Liver (tissue), 9 donors: ENCODE results near the gene FAM219A. TPM values are rescaled to one million over a fixed set of nuclear protein-coding genes. Genes with fewer than 3 reads are reported as not detected.

ENCODE experiments used
- DNase-seq: peaks from one replicate; pipeline ENCODE4 v3.0.0-alpha.2; 2017; ENCODE audit warnings: low spot score
- H3K27ac ChIP-seq, 2 donors: one replicate each; pipeline ENCODE4 v1.7.0; 2013; ENCODE audit warnings: inconsistent platforms in 2 of 2, low read length in 2 of 2, control low read depth in 1 of 2, low read depth in 1 of 2, mild to moderate bottlenecking in 1 of 2
- H3K27me3 ChIP-seq, 4 donors: one replicate each; pipeline versions ENCODE4 v1.6.1 to v1.7.0; 2013; ENCODE audit warnings: low read length in 3 of 4, inconsistent platforms in 1 of 4, mild to moderate bottlenecking in 1 of 4, moderate library complexity in 1 of 4; ENCODE audit not compliant: control insufficient read depth in 4 of 4, insufficient read depth in 4 of 4
- H3K36me3 ChIP-seq, 4 donors: one replicate each; pipeline versions ENCODE4 v1.6.1 to v1.7.0; 2013; ENCODE audit warnings: low read length in 3 of 4, mild to moderate bottlenecking in 3 of 4, low read depth in 1 of 4, moderate library complexity in 1 of 4; ENCODE audit not compliant: control insufficient read depth in 4 of 4, insufficient read depth in 3 of 4
- H3K4me1 ChIP-seq, 4 donors: one replicate each; pipeline versions ENCODE4 v1.6.1 to v1.7.0; 2013; ENCODE audit warnings: low read length in 3 of 4, mild to moderate bottlenecking in 3 of 4, moderate library complexity in 1 of 4; ENCODE audit not compliant: control insufficient read depth in 4 of 4, insufficient read depth in 4 of 4
- H3K4me3 ChIP-seq, 3 donors: one replicate each; pipeline versions ENCODE4 v1.6.1 to v1.7.0; 2013; ENCODE audit warnings: low read length in 3 of 3, control low read depth in 1 of 3, low read depth in 1 of 3, mild to moderate bottlenecking in 1 of 3
- H3K9ac ChIP-seq, 2 donors: one replicate each; pipeline ENCODE4 v1.7.0; 2013; ENCODE audit warnings: low read length in 2 of 2, mild to moderate bottlenecking in 2 of 2, moderate library complexity in 2 of 2, control low read depth in 1 of 2, low read depth in 1 of 2
- H3K9me3 ChIP-seq, 4 donors: one replicate each; pipeline versions ENCODE4 v1.6.1 to v1.7.0; 2013; ENCODE audit warnings: low read length in 3 of 4; ENCODE audit not compliant: control insufficient read depth in 4 of 4
- CTCF ChIP-seq: fragments of 150-350 bp; IDR thresholded peaks from 2 replicates; pipeline ENCODE4 v1.5.1; 2017; ENCODE audit warnings: improper control_type of control experiment, low read depth, low read length; ENCODE audit not compliant: missing input control
- FOXA1 ChIP-seq: IDR thresholded peaks from 2 replicates; pipeline ENCODE4 v1.6.1; 2016; ENCODE audit warnings: antibody characterized with exemption
- FOXA2 ChIP-seq: IDR thresholded peaks from 2 replicates; pipeline ENCODE4 v1.6.1; 2016; ENCODE audit warnings: antibody characterized with exemption
- GABPA ChIP-seq, 2 donors: IDR thresholded peaks in 1 of 2; conservative IDR thresholded peaks in 1 of 2; 2 replicates each; pipeline ENCODE4 v1.6.1; 2016; ENCODE audit warnings: antibody characterized with exemption in 2 of 2, mild to moderate bottlenecking in 1 of 2, moderate library complexity in 1 of 2
- HNF4A ChIP-seq, 2 donors: conservative IDR thresholded peaks; 2 replicates each; pipeline ENCODE4 v1.6.1; 2016; ENCODE audit warnings: antibody characterized with exemption in 2 of 2, mild to moderate bottlenecking in 2 of 2
- HNF4G ChIP-seq: IDR thresholded peaks from 2 replicates; pipeline ENCODE4 v1.6.1; 2016; ENCODE audit warnings: antibody characterized with exemption
- RAD21 ChIP-seq, 2 donors: IDR thresholded peaks; 2 replicates each; pipeline ENCODE4 v1.6.1; 2016; ENCODE audit warnings: antibody characterized with exemption in 2 of 2, mild to moderate bottlenecking in 2 of 2
- YY1 ChIP-seq: IDR thresholded peaks from 2 replicates; pipeline ENCODE4 v1.6.1; 2016; ENCODE audit warnings: antibody characterized with exemption, mild to moderate bottlenecking
- WGBS: extraction: QIAGEN DNeasy Blood & Tissue Kit; methylation state at CpG from one replicate; pipeline ENCODE4 v1.1.7; 2013; 5-methylcytosine and 5-hydroxymethylcytosine counted together
- polyA plus RNA-seq, 2 donors: library from polyadenylated mRNA; stranded (reverse) in 1 of 2; unstranded in 1 of 2; fragments of 200-250 nt in 1 of 2; fragments of >200 nt in 1 of 2; fragmentation: Nextera tagmentation in 1 of 2; extraction: Ambion mirVana in 1 of 2; gene quantifications; one replicate each; pipeline versions ENCODE4 v1.2.1 to v1.2.3, GENCODE V29; 2013 to 2015
- total RNA-seq, 2 donors: library from RNA; depleted of rRNA; stranded (reverse); fragments of >200 nt; gene quantifications; one replicate each; pipeline ENCODE4 v1.2.3, GENCODE V29; 2014
- TF ChIP-seq, protein P1 (sequence below): IDR thresholded peaks from 2 replicates; pipeline ENCODE4 v1.6.1; 2016; ENCODE audit warnings: antibody characterized with exemption, mild to moderate bottlenecking
- TF ChIP-seq, protein P2 (sequence below): IDR thresholded peaks from 2 replicates; pipeline ENCODE4 v1.6.1; 2016; ENCODE audit warnings: antibody characterized with exemption
- donor health status: healthy.
- donor health status: healthy.
- donor health status: healthy.
- donor health status: healthy.
- donor health status: healthy.

FAM219A gene
- total and polyA plus RNA-seq, 4 donors: 1.6 to 3.6 (median 2.4) TPM

DNA sequence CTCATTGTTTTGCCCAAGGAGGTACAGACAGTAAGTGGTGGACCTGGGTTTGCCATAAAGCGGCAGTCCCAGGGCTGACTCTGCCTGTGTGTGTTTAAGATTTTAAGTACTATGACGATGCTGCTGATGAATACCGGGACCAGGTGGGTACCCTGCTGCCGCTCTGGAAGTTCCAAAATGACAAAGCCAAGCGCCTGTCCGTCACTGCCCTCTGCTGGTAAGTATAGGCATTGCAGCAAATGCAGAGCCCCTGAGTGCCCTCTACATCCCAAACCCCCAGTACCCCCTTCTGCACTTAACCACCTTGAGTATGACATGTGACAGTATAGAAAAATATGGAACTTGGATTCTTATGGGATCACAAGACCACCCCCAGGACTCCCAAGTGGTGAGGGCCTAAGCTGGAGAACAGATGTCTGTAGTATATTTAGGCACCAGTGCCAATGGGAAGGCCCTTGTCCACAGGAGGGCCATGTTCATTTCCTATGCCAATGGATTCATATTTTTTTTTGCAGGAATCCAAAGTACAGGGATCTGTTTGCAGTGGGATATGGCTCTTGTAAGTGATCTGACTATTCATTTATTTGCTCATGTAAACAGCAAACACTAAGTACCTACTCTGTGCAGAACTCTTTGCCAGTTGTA is 42.4 kb upstream of the FAM219A start:
- Histone ChIP-seq H3K4me3 (no peak overlapping the region), H3K4me1 (peaks cover 0 to 9% (median 4%) of the 10 kb centered on the region in 4 donors), H3K9ac (no peak overlapping the region), H3K36me3 (no peaks in the 10 kb centered on the region), H3K27me3 (no peaks in the 10 kb centered on the region), H3K9me3 (no peaks in the 10 kb centered on the region), H3K27ac (no peak overlapping the region)
- WGBS: 1% methylated on average over 6 of the region's 6 CpGs
- TF ChIP-seq, protein P1, sequence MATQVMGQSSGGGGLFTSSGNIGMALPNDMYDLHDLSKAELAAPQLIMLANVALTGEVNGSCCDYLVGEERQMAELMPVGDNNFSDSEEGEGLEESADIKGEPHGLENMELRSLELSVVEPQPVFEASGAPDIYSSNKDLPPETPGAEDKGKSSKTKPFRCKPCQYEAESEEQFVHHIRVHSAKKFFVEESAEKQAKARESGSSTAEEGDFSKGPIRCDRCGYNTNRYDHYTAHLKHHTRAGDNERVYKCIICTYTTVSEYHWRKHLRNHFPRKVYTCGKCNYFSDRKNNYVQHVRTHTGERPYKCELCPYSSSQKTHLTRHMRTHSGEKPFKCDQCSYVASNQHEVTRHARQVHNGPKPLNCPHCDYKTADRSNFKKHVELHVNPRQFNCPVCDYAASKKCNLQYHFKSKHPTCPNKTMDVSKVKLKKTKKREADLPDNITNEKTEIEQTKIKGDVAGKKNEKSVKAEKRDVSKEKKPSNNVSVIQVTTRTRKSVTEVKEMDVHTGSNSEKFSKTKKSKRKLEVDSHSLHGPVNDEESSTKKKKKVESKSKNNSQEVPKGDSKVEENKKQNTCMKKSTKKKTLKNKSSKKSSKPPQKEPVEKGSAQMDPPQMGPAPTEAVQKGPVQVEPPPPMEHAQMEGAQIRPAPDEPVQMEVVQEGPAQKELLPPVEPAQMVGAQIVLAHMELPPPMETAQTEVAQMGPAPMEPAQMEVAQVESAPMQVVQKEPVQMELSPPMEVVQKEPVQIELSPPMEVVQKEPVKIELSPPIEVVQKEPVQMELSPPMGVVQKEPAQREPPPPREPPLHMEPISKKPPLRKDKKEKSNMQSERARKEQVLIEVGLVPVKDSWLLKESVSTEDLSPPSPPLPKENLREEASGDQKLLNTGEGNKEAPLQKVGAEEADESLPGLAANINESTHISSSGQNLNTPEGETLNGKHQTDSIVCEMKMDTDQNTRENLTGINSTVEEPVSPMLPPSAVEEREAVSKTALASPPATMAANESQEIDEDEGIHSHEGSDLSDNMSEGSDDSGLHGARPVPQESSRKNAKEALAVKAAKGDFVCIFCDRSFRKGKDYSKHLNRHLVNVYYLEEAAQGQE: peak; percentile 42
- TF ChIP-seq GABPA (IDR thresholded peaks at IDR 0.05 in 1 of 2, conservative IDR thresholded peaks at IDR 0.05 in 1 of 2): no peak
- peak; percentile 95 for TF ChIP-seq CTCF
- TF ChIP-seq, protein P2, sequence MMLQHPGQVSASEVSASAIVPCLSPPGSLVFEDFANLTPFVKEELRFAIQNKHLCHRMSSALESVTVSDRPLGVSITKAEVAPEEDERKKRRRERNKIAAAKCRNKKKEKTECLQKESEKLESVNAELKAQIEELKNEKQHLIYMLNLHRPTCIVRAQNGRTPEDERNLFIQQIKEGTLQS: no peak
- peak; percentile 92 to 96 for TF ChIP-seq RAD21 (IDR thresholded peaks at IDR 0.05)
- no peak for TF ChIP-seq FOXA2
- no peak for TF ChIP-seq YY1
- TF ChIP-seq FOXA1: no peak
- peak; percentile 76 for DNase-seq

DNA sequence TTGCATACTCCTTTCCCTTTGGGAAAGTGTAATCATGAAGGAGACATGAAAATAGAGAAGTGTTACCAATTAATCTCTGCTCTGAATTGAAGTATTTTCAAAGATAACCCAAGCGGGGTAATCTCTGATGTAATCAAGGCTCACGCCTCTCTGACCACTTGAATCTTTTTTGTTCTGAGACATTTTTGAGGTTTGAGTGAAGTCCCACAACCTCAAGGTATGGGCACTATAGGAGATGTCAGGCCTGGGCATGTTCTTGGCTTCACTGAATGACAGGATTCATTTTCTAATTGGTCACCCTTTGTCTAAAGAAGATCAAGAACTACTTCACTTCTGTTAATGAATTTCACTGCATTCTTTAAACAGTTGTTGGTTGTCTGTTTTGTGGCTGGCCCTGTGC is 40.7 kb upstream of the FAM219A start:
- TF ChIP-seq CTCF (no peak), FOXA2 (no peak), HNF4G (no peak), YY1 (no peak), HNF4A (conservative IDR thresholded peaks at IDR 0.05) (no peak)
- TF ChIP-seq, protein P2: no peak
- WGBS: 78% methylated on average over 2 of the region's 2 CpGs
- Histone ChIP-seq H3K4me3 (no peak overlapping the region), H3K9ac (no peak overlapping the region), H3K27ac (no peak overlapping the region), H3K36me3 (no peaks in the 10 kb centered on the region), H3K9me3 (no peaks in the 10 kb centered on the region), H3K4me1 (peaks cover 0 to 9% (median 4%) of the 10 kb centered on the region in 4 donors), H3K27me3 (no peaks in the 10 kb centered on the region)
- no peak for DNase-seq
